ENCODE measurements around the gene ELMO2. TPM values are rescaled to one million over a fixed set of nuclear protein-coding genes. Genes with fewer than 3 reads are reported as not detected.

The ELMO2 gene
- total RNA-seq, 1 donor from 2014 or later, result 35.6 TPM

GRCh38 chr20:46427384-46427783 is 21.0 kb upstream of the ELMO2 start:
- no peak overlapping the region for H3K4me3 Mint-ChIP-seq (ENCODE audit: unreplicated experiment)
- no peaks in the 10 kb centered on the region for H3K27me3 Mint-ChIP-seq (ENCODE audit: unreplicated experiment)

DNA sequence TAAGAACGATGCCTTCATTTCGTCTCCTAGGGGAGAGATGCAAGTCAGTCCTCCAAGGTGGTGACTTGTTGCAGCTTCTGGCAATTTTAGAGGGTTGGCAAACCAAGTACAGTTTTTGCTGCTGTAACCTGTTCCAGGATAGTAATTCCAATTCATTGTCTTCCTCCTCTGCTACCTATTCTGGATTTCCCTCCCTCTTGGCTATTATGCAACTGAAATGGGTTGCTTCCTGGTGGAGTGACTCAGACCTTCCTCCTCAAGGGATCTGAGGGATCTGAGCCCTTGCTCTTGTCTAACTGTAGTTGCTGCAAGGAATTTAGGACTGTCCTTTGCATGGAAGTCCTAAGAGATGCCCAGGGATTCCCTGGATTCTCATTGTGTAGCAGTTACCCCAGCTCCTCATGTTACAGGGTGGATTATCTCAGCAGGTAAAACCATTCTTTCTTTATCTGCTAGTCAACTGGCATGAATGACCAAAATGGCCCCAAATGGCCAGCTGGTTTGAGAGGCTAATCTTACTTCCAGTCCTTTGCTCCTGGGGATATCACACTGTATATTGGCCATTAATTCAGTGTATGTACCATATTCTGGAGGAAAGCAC is 17.6 kb upstream of the ELMO2 start:
- TF ChIP-seq CTCF (IDR thresholded peaks at IDR 0.05; ENCODE audit: unreplicated experiment), result no peak
- H3K36me3 Mint-ChIP-seq (ENCODE audit: low read depth, unreplicated experiment), result no peaks in the 10 kb centered on the region
- no peaks in the 10 kb centered on the region for H3K27me3 Mint-ChIP-seq (ENCODE audit: unreplicated experiment)
- H3K27ac Mint-ChIP-seq (ENCODE audit: unreplicated experiment), result no peak overlapping the region
- H3K4me1 Mint-ChIP-seq (ENCODE audit: unreplicated experiment), result peaks cover 7% of the 10 kb centered on the region
- no peaks in the 10 kb centered on the region for H3K9me3 Mint-ChIP-seq (ENCODE audit: unreplicated experiment)
- DNase-seq (ENCODE audit: low spot score), result no peak
- H3K4me3 Mint-ChIP-seq (ENCODE audit: unreplicated experiment), result no peak overlapping the region

More at GRCh38 chr20:46427384-46427783, 21.0 kb upstream of the ELMO2 start:
- Mint-ChIP-seq H3K27ac (ENCODE audit: unreplicated experiment) (no peak overlapping the region), H3K36me3 (ENCODE audit: low read depth, unreplicated experiment) (no peaks in the 10 kb centered on the region), H3K9me3 (ENCODE audit: unreplicated experiment) (no peaks in the 10 kb centered on the region), H3K4me1 (ENCODE audit: unreplicated experiment) (peaks cover 7% of the 10 kb centered on the region)
- DNase-seq (ENCODE audit: low spot score), result no peak
- TF ChIP-seq CTCF (IDR thresholded peaks at IDR 0.05; ENCODE audit: unreplicated experiment), result no peak

GRCh38 chr20:46423342-46423741 is 16.9 kb upstream of the ELMO2 start:
- Mint-ChIP-seq H3K27ac (ENCODE audit: unreplicated experiment) (no peak overlapping the region), H3K4me3 (ENCODE audit: unreplicated experiment) (no peak overlapping the region), H3K4me1 (ENCODE audit: unreplicated experiment) (peaks cover 7% of the 10 kb centered on the region), H3K9me3 (ENCODE audit: unreplicated experiment) (no peaks in the 10 kb centered on the region), H3K36me3 (ENCODE audit: low read depth, unreplicated experiment) (no peaks in the 10 kb centered on the region), H3K27me3 (ENCODE audit: unreplicated experiment) (no peaks in the 10 kb centered on the region)
- no peak for TF ChIP-seq CTCF (IDR thresholded peaks at IDR 0.05; ENCODE audit: unreplicated experiment)
- DNase-seq (ENCODE audit: low spot score), result no peak

- no peak for TF ChIP-seq CTCF (IDR thresholded peaks at IDR 0.05; ENCODE audit: unreplicated experiment)
- Mint-ChIP-seq H3K4me3 (ENCODE audit: unreplicated experiment) (no peak overlapping the region), H3K4me1 (ENCODE audit: unreplicated experiment) (peaks cover 7% of the 10 kb centered on the region), H3K9me3 (ENCODE audit: unreplicated experiment) (no peaks in the 10 kb centered on the region), H3K27me3 (ENCODE audit: unreplicated experiment) (no peaks in the 10 kb centered on the region), H3K36me3 (ENCODE audit: low read depth, unreplicated experiment) (no peaks in the 10 kb centered on the region), H3K27ac (ENCODE audit: unreplicated experiment) (no peak overlapping the region)
- no peak for DNase-seq (ENCODE audit: low spot score)
These were observed 14.5 kb upstream of the ELMO2 start for GRCh38 chr20:46420878-46421277.

GRCh38 chr20:46419882-46420281 is 13.5 kb upstream of the ELMO2 start:
- H3K9me3 Mint-ChIP-seq (ENCODE audit: unreplicated experiment), result no peaks in the 10 kb centered on the region
- no peaks in the 10 kb centered on the region for H3K27me3 Mint-ChIP-seq (ENCODE audit: unreplicated experiment)
- TF ChIP-seq CTCF (IDR thresholded peaks at IDR 0.05; ENCODE audit: unreplicated experiment), result no peak

More at GRCh38 chr20:46419882-46420281, 13.5 kb upstream of the ELMO2 start:
- Mint-ChIP-seq H3K27ac (ENCODE audit: unreplicated experiment) (no peak overlapping the region), H3K36me3 (ENCODE audit: low read depth, unreplicated experiment) (no peaks in the 10 kb centered on the region), H3K4me1 (ENCODE audit: unreplicated experiment) (peaks cover 11% of the 10 kb centered on the region), H3K4me3 (ENCODE audit: unreplicated experiment) (no peak overlapping the region)
- DNase-seq (ENCODE audit: low spot score), result no peak
